ENCODE results near the gene LARP4B. TPM values are rescaled to one million over a fixed set of nuclear protein-coding genes. Genes with fewer than 3 reads are reported as not detected.

The LARP4B gene
- total RNA-seq, 2 experiments from 2014 or later = 33.1 to 40.2 TPM

DNA sequence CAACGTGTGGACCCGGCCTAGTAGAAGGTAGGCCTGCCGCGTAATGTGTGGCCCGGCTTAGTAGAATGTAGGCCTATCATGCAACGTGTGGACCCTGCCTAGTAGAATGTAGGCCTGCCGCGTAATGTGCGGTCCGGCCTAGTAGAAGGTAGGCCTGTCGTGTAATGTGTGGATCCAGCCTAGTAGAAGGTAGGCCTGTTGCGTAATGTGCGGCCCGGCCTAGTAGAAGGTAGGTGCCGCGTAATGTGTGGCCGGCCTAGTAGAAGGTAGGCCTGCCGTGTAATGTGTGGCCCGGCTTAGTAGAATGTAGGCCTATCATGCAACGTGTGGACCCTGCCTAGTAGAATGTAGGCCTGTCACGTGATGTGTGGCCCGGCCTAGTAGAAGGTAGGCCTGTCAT, 44.8 kb upstream of the LARP4B start:
- H3K36me3 Mint-ChIP-seq (ENCODE audit: low read depth) = peaks cover 24% of the 10 kb centered on the region
- Histone ChIP-seq H3K4me1 (ENCODE audit: insufficient read depth, low read length) (no peaks in the 10 kb centered on the region), H3K27me3 (ENCODE audit: control insufficient read depth in 1 of 2, insufficient read depth in 2 of 2, low read length in 2 of 2) (no peaks in the 10 kb centered on the region), H3K36me3 (ENCODE audit: insufficient read depth, low read length) (no peaks in the 10 kb centered on the region), H3K4me3 (ENCODE audit: low read length) (no peak overlapping the region), H3K27ac (ENCODE audit: low read depth in 1 of 2, low read length in 2 of 2) (no peak overlapping the region), H3K9me3 (ENCODE audit: control insufficient read depth in 1 of 2, insufficient read depth in 1 of 2, low read length in 2 of 2) (peaks cover 29 to 32% of the 10 kb centered on the region in 2 experiments)
- intact Hi-C loops (cut with DNase I, micrococcal nuclease) = no loop called here
- ChIA-PET CTCF (no interaction called here), POLR2A (no interaction called here)
- H3K27me3 Mint-ChIP-seq = no peaks in the 10 kb centered on the region
- H3K4me3 Mint-ChIP-seq = no peak overlapping the region
- ATAC-seq (ENCODE audit: poor library complexity) = no peak
- H3K4me1 Mint-ChIP-seq (ENCODE audit: low read depth) = no peaks in the 10 kb centered on the region
- TF ChIP-seq, protein P1, sequence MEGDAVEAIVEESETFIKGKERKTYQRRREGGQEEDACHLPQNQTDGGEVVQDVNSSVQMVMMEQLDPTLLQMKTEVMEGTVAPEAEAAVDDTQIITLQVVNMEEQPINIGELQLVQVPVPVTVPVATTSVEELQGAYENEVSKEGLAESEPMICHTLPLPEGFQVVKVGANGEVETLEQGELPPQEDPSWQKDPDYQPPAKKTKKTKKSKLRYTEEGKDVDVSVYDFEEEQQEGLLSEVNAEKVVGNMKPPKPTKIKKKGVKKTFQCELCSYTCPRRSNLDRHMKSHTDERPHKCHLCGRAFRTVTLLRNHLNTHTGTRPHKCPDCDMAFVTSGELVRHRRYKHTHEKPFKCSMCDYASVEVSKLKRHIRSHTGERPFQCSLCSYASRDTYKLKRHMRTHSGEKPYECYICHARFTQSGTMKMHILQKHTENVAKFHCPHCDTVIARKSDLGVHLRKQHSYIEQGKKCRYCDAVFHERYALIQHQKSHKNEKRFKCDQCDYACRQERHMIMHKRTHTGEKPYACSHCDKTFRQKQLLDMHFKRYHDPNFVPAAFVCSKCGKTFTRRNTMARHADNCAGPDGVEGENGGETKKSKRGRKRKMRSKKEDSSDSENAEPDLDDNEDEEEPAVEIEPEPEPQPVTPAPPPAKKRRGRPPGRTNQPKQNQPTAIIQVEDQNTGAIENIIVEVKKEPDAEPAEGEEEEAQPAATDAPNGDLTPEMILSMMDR (IDR thresholded peaks at IDR 0.05) = no peak
- no peak for DNase-seq
- H3K9me3 Mint-ChIP-seq = peaks cover 12% of the 10 kb centered on the region
- H3K27ac Mint-ChIP-seq = no peak overlapping the region

DNA sequence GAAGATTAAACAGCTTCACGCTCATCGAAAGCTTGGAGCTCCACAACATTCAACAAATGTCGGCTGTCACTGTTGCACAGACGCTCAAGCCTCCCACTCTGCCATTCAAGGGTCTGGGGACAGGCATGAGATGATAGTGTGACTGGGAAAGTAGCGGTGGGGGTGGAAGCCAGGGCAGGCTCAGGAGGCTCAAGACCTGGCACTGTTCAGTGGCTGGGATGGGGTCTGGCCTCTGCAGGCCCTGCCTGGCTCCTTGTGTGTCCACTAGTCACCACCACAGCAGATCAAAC, 43.2 kb upstream of the LARP4B start:
- DNase-seq (no peak), ATAC-seq (ENCODE audit: poor library complexity) (no peak)
- H3K27me3 Mint-ChIP-seq = peaks cover 7% of the 10 kb centered on the region
- ChIA-PET CTCF (no interaction called here), POLR2A (no interaction called here)
- Histone ChIP-seq H3K4me3 (ENCODE audit: low read length) (no peak overlapping the region), H3K4me1 (ENCODE audit: insufficient read depth, low read length) (no peaks in the 10 kb centered on the region), H3K27me3 (ENCODE audit: control insufficient read depth in 1 of 2, insufficient read depth in 2 of 2, low read length in 2 of 2) (no peaks in the 10 kb centered on the region), H3K27ac (ENCODE audit: low read depth in 1 of 2, low read length in 2 of 2) (no peak overlapping the region), H3K9me3 (ENCODE audit: control insufficient read depth in 1 of 2, insufficient read depth in 1 of 2, low read length in 2 of 2) (peaks cover 17 to 22% of the 10 kb centered on the region in 2 experiments), H3K36me3 (ENCODE audit: insufficient read depth, low read length) (no peaks in the 10 kb centered on the region)
- H3K27ac Mint-ChIP-seq = no peak overlapping the region
- intact Hi-C loops (cut with DNase I, micrococcal nuclease) = no loop called here
- H3K36me3 Mint-ChIP-seq (ENCODE audit: low read depth) = peaks cover 16% of the 10 kb centered on the region
- TF ChIP-seq, protein P1 (IDR thresholded peaks at IDR 0.05) = no peak
- H3K9me3 Mint-ChIP-seq = peaks cover 6% of the 10 kb centered on the region
- H3K4me3 Mint-ChIP-seq = no peak overlapping the region
- H3K4me1 Mint-ChIP-seq (ENCODE audit: low read depth) = no peaks in the 10 kb centered on the region

DNA sequence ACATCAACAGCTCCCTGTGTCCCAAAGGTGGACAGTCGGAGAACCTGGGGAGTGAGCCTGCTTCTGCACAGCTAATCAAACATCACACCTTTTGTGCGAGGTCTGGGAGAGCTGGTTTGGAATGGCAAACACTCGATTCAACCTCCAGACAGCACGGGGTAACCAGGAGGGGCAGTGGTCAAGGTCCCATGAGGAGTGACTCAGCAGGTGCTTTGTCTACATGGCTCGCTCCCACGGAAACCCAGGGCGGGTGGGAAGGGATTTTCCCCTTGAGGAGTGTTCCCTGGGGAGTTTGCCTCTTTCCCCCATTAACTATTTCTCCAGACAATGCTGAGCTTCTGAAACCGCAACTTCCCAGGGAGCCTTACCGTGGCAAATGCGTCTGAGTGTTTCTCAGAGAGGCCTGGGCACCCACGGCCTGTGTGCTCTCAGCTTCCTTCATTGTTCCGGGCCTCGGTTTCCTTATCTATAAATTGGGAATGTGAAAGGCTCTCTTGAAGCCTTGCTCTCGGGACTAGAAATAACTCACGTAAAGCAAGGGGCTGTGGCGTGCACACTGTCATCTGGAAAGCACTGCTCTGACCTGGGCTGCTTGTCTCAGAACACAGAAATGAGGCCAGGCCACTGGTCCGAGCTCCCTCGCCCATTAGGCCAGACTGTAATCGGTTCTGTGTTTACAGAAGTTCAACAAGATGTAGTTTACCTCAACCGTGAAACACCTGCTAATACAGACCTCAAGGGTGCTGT, 42.7 kb upstream of the LARP4B start:
- Mint-ChIP-seq H3K27me3 (peaks cover 8% of the 10 kb centered on the region), H3K9me3 (peaks cover 6% of the 10 kb centered on the region), H3K4me1 (ENCODE audit: low read depth) (no peaks in the 10 kb centered on the region), H3K36me3 (ENCODE audit: low read depth) (peaks cover 11% of the 10 kb centered on the region), H3K27ac (no peak overlapping the region), H3K4me3 (no peak overlapping the region)
- POLR2A ChIA-PET = no interaction called here
- intact Hi-C loops (cut with DNase I, micrococcal nuclease) = no loop called here
- TF ChIP-seq, protein P1 (IDR thresholded peaks at IDR 0.05) = no peak
- Histone ChIP-seq H3K27me3 (ENCODE audit: control insufficient read depth in 1 of 2, insufficient read depth in 2 of 2, low read length in 2 of 2) (no peaks in the 10 kb centered on the region), H3K27ac (ENCODE audit: low read depth in 1 of 2, low read length in 2 of 2) (no peak overlapping the region), H3K9me3 (ENCODE audit: control insufficient read depth in 1 of 2, insufficient read depth in 1 of 2, low read length in 2 of 2) (peaks cover 12 to 17% of the 10 kb centered on the region in 2 experiments), H3K4me3 (ENCODE audit: low read length) (no peak overlapping the region), H3K4me1 (ENCODE audit: insufficient read depth, low read length) (no peaks in the 10 kb centered on the region), H3K36me3 (ENCODE audit: insufficient read depth, low read length) (no peaks in the 10 kb centered on the region)
- CTCF ChIA-PET = no interaction called here
- ATAC-seq (ENCODE audit: poor library complexity) = no peak
- DNase-seq = no peak

Measured in CD4-positive, alpha-beta T cell (primary cell).